Frontal cortex (tissue), 4 donors: ENCODE measurements around the gene ATAD3C. TPM values are rescaled to one million over a fixed set of nuclear protein-coding genes. Genes with fewer than 3 reads are reported as not detected.
"Not testable (repeated sequence)": the region's sequence is repeated elsewhere in the genome, so short reads cannot be mapped to it uniquely, and the experiment has no call there.

ENCODE experiments used
- DNase-seq, 2 donors: peaks; one replicate each; pipeline ENCODE4 v3.0.0; 2012; ENCODE audit warnings: low spot score in 2 of 2
- FAIRE-seq: peaks from 2 replicates; lab custom pipeline; 2012; peaks lifted over from hg19 to GRCh38; lab: Jason Lieb, UNC
- total RNA-seq: library from RNA; depleted of rRNA; stranded (reverse); fragments of >200 nt; gene quantifications from one replicate; pipeline ENCODE4 v1.2.3, GENCODE V29; 2014
- donor health status: control.
- donor health status: control.
- donor health status: control.

The ATAD3C gene
- total RNA-seq, 1 donor from 2014 or later, result not detected

DNA sequence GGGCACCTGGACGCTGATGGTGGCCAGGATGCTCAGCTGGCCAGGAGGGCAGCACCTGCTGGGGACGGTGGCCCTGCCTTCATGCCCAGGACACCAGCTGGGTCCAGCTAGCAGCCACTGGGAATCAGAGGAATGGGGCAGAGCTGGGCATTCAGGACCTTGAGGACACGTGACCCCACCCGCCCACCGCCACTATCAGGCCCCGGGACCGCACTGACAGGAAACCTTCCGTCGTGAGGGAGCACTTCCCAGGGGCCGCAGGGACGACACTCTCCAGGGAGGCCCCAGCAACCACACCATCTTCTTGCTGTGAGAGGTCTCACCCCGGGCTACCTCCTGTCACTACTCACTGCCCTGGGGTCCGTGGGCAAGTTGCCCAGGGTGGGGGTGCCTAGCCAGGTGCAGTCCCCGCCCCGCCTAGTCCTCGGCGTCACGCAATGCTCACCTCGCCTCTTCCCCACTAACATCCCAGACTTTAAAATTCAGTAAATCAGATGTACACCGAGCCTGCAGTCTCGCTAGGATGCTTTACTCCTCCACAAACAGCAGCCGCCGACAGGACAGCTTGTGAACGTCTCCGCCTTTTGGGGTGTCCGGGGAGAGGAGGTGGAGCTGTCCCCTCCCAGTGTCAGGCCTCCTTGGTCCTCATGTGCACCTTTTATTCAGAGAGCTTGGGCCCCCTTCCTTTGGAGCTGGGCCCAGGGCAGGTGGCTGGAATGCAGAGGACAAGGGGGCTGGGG, 9.1 kb upstream of the ATAD3C start:
- DNase-seq (peak in 1 of 2 donors; percentile 25), FAIRE-seq (no peak)

DNA sequence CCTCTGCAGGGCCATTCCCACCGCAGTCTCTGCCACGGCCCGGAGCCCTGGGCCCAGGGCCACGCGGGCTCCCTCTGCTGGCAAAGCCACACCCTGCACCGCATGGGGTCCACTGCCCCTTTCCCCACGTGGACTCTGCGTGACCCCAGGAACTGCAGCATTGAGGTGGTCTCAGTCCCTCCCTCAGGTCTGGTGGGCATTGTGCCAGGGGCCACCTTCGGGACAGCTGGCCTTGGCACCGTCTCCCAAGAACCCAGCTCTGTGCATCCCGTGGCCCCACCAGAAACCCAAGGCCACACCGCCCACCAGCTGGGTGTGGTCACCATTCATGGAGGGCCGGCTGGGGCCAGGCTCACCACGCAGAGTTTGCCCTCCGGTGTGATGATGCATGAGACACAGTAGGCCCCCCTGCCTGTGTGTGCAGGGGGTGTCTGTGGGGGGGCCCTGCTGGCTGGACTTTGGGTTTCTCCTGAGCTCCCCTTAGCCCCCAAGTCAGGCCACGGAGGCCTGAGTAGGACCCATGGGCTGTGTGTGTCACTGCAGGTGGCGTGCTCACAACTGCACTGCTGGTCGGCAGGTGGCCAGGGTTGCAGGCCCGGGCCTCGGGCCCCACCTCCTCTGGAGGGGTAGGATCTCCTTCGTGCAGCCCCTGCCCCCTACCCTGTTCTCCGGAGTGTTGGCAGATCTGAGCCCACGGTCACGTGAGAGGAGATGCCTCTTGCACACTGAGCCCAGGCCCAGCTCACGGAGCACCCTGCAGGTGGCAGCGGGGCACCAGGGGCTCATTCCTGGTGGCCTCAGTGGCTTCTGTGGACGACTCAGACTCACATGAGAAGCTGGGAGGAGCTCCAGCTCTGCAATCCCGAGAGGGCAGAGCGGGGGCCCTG, 8.2 kb upstream of the ATAD3C start:
- FAIRE-seq (no peak), DNase-seq (peak; percentile 82 to 86)

DNA sequence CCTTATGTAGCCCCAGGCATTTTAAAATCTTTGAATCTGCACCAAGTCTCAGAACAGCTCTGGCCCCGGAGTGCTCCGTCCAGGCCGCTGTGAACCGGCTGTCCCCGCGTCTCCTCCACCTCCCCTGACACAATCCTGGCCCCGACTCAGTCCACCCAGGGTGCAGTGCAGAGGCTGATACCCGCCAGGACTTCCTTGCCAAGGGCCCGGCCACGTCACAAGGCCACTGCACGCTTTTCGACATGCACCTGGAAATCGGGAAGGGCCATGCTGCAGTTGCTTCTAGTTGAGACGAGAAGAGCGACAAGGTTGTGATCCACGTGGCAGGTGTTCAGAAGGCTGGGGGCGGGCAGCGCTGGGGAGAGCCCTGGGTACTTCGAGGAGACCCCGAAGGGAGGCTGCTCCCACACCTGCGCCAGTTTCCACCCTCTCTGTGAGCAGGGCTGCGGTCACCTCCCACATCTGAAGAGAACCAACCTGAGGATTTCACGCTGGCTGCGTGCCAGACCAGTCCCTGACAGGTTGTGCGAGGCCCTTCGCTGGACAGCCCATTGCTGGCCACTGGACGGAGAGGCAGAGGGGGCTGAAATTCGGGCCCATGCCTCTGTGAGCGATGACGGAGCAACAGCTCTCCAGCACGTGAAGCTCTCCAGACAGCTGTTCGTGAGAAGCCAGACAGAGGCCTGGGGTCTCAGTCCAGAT, 7.3 kb upstream of the ATAD3C start:
- FAIRE-seq, result no peak
- peak; percentile 16 to 32 for DNase-seq

DNA sequence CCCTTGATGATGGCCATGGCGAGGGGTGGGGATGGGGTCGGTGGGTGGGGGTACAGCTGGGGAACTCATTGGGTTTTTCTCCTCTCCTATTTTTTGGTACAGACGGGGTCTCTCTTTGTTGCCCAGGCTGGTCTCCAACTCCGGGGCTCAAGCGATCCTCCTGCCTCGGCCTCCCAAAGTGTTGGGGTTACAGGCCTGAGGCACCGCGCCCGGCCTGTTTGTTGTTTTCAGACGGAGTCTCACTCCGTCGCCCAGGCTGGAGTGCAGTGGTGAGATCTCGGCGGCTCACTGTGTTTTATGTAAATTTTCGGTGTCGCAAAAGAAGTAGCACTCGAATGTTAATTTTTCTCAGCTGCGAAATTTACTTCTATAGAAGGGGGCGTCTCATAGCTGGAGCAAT, 2.9 kb upstream of the ATAD3C start:
- not testable (repeated sequence) for DNase-seq, FAIRE-seq

DNA sequence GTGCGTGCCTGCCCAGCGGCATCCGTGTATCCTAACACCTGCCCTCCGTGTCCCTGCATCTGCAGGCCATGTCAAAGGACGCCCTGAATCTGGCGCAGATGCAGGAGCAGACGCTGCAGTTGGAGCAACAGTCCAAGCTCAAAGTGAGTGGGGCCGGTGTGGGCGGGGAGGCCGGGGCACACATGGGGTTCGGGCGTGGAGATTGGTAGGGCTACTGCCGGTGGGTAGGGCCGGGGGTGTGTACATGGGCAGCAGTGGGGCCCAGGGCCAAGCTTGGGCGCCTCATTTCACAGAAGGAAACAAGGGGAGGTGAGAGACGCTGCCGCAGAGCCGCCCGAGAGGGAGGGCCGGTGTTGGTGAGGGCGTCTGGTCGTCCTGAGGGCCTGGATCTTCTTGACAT, 1.1 kb downstream of the ATAD3C start:
- DNase-seq, FAIRE-seq: not testable (repeated sequence)

DNA sequence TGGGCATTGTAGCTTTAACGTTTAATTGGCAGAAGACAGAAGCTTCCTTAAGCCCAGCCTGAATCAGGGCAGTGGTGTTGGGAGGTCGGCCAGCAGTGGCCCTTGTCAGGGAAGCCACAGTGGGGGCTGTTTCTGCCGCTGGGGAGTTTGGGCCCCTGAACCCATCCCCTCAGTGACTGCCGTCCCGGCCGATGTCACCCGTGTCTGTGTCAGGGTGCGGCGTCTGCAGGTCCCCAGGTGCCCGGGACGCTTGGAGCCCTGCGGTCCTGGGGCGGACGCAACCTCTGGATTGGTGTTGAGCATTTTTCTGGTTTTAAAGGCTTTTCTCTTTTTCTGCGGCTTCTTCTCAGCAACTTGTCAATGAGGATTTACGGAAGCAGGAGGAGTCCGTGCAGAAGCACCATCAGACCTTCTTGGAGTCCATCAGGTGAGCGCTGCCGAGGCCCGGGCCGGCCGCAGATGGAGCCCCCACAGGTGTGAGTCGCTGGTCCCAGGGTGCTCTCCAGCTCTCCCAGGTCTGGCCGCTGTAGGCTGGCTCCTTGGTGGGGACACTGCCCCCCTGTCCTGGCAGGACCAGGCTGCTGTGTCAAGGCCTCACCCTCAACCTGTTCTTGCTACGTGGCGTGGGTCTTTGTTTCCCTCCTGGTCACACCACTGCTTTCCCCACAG, 2.3 kb downstream of the ATAD3C start:
- peak in 1 of 2 donors; percentile 21 for DNase-seq
- no peak for FAIRE-seq

DNA sequence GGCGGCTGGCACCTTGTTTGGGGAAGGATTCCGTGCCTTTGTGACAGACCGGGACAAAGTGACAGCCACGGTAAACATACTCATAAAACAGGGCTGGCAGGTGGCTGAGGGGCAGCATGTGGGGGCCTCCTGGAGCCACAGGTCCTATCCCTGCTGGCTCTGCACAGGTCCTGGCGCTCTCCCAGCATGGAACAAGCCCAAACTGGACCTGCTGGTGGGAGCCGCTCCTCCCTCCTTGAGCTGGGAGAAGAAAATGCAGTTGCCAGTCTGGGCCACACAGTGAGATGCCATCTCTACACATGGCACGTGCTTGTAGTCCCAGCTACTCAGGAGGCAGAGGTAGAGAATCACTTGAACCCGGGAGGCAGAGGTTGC, 2.9 kb downstream of the ATAD3C start:
- not testable (repeated sequence) for FAIRE-seq, DNase-seq

DNA sequence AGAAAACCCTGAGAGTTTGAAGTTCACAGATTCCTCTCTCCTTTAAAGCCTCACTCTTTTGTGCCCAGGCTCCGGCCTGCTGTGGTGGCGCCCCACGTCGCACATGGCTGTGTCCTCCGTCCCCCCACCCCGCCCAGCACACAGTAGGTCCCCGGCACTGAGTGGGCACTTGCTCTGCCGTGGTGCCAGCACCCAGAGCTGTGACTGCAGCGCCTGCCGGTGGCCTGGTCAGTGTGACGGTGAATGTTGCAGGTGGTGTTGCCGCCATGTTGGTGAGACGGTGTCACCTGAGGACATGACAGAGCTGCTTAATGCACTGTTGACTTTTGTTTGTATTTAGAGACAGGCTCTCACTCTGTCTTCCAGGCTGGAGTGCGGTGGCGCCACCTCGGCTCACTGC, 3.4 kb downstream of the ATAD3C start:
- FAIRE-seq, result no peak

DNA sequence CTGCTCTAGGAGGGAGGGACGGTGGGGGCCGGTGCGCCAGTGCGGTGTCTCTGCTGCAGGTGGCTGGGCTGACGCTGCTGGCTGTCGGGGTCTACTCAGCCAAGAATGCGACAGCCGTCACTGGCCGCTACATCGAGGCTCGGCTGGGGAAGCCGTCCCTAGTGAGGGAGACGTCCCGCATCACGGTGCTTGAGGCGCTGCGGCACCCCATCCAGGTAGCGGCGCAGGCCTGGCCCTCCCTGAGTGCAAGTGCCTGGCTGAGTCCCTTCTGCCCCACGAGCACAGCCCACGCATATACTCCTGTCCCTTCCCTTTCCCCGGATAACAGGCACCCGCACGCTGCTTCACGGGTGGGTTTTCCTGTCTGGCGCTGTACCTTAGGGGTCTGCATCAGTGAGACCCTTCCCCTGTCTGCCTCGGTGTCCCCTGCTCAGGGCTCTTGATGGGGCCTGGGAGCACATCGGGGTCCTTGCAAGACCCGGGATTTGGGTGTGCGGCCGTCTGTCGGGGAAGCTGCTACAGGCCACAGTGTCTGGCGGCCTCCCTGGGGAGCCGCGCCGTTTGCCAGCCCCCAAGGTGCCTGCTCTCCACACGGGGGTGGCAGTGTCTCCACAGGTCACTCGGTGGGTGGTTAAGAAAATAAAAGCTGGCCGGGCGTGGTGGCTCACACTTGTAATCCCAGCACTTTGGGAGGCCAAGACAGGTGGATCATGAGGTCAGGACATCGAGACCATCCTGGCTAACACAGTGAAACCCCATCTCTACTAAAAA, 5.0 kb downstream of the ATAD3C start:
- not testable (repeated sequence) for FAIRE-seq

More for the DNA sequence above, 3.4 kb downstream of the ATAD3C start:
- DNase-seq, result no peak

DNA sequence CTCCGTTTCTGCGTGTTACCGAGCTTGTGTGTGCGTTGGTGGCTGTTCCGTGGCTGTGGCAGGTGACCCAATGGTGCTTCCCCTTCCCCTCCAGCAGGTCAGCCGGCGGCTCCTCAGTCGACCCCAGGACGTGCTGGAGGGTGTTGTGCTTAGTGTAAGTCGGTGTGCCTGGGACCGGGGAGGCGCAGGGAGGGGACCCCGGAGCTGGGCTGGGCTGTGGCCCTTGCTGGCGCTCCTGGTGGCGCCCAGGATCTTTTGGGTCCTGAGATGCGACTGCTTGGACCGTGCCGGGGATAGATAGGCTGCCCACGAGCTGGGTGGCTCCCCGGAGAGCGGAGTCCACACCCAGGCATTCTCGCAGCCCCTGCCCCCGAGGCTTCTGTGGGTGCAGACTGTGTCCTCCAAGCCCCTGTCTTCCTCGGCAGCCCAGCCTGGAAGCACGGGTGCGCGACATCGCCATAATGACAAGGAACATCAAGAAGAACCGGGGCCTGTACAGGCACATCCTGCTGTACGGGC, 5.9 kb downstream of the ATAD3C start:
- DNase-seq (no peak), FAIRE-seq (no peak)

More for the DNA sequence above, 5.0 kb downstream of the ATAD3C start:
- not testable (repeated sequence) for DNase-seq

DNA sequence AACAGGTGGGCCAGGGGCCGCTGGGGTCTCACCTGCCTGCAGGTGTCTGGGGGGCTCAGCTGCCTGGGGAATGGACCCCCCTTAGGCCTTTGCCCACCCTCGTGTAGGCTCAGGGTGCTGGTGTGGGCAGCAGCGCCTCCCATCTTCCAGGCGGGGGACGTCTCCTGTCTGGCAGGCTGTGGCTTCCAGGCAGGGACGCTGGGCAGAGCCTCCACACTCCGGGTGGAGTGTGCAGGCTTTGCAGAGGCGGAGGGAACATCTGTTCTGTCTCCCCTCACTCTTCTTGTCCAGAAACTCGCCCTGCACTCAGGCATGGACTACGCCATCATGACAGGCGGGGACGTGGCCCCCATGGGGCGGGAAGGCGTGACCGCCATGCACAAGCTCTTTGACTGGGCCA, 6.4 kb downstream of the ATAD3C start:
- not testable (repeated sequence) for DNase-seq, FAIRE-seq

DNA sequence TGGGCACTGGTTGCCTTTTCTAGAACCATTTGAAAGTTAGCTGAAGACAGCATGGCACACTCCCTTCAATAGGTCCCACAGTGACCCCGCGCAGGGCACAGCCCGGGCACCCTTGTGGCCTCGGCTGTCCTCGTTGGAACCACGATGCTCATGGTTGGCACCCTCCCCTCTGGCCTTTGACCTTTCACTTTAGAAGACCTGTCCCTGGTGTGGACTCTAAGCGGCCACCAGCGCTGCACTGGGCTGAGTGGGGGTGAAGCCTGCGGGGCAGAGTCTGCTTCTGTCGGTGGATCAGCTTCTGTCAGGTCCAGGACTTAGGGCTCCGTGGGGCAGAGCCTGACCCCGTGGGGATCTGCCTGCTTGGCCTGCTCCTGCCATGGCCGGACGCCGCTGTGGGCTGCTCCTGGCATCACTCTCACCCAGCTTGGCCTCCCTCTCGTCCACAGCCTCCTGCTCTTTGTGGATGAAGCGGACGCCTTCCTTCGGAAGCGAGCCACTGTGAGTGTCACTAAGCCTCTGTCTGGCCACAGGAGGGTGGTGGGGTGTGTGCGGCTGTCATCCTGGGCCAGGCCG, 7.3 kb downstream of the ATAD3C start:
- DNase-seq, FAIRE-seq: not testable (repeated sequence)

DNA sequence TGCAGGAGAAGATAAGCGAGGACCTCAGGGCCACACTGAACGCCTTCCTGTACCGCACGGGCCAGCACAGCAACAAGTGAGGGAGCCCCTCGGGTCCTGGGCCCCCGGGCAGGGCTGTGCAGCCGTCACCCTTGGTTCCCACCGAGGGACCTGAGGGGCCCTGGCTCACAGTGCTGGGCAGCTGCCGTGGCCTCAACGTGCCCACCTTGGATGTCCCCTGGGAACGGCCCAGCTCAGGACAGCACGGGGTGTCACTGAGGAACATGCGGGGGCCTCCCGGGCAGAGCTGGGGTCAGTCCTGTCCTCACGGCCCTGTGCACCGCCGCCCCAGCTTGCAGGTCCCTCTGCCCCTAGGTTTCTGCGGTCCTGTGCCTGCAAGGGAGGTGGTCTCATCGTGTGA, 9.7 kb downstream of the ATAD3C start:
- not testable (repeated sequence) for DNase-seq, FAIRE-seq

DNA sequence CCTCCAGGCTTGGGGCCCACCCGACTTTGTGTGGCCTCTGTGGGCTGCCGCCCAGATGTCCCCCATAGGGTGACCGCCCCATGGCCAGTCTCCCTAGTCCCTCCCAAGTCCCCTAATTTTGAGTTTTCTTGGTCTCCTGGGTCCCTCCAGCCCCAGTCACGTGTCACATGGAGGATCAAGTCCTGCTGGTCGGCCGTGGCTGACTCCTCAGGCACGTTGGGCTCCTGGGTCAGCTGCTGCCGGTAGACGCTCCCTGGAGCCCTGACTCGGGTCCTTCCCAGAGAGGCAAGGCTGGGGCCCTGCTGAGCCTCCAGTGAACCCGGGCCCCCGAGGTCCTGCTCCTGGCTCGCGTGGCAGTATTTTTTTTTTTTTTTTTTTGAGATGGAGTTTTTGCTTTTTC, 10.2 kb downstream of the ATAD3C start:
- DNase-seq, FAIRE-seq: not testable (repeated sequence)

DNA sequence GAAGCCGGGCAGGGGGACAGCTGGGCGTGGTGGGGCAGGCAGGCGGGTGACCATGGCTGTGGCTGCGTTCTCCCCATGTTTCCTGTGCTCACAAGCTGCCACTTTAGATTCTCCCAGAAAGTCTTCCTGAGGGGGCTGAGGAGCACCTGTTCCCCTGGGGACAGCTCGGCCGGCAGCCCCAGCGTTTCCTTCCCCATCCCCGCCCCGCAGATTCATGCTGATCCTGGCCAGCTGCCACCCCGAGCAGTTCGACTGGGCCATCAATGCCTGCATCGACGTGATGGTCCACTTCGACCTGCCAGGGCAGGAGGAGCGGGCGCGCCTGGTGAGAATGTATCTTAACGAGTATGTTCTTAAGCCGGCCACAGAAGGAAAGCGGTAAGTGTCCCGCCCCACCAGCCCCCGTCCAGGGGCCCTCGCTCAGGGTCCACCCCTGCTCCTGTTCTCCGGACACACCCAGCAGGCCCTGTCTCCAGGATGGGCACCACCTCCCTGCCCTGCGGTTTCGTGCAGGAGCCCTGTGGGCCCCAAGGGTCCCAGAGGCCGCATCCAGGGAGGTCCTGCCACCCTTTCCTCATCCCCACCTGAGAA, 11.1 kb downstream of the ATAD3C start:
- DNase-seq, result peak in 1 of 2 donors; percentile 13

DNA sequence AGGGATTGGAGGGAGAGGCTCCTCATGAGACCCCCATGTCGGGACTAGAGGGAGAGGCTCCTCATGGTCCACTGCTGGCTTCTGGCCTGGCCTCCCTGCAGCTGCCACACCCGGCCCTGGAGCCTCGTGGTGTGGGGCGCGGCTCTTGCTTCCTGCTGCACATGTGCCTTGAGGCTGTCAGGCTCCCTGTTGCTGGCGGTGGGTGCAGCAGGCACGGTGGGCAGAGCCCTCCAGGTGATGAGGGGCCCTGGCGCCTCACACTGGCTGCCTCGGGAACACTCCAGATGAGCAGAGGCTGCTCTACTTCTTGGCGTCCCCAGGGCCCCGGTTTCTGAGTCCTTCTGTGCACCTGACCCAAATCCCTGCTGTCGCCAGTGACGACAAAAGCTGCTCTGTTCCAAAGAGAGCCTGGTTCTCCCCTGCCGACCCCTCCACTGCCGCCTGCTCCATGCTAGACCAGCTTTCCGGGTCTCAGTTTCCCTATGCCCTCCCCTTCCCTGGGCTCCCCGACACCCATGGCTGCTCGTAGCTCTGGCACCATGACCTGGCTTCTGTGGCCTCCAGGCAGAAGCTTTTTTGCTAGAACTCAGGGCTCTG, 12.3 kb downstream of the ATAD3C start:
- DNase-seq (peak in 1 of 2 donors; percentile 13), FAIRE-seq (no peak)

More for the DNA sequence above, 11.1 kb downstream of the ATAD3C start:
- FAIRE-seq, result no peak

DNA sequence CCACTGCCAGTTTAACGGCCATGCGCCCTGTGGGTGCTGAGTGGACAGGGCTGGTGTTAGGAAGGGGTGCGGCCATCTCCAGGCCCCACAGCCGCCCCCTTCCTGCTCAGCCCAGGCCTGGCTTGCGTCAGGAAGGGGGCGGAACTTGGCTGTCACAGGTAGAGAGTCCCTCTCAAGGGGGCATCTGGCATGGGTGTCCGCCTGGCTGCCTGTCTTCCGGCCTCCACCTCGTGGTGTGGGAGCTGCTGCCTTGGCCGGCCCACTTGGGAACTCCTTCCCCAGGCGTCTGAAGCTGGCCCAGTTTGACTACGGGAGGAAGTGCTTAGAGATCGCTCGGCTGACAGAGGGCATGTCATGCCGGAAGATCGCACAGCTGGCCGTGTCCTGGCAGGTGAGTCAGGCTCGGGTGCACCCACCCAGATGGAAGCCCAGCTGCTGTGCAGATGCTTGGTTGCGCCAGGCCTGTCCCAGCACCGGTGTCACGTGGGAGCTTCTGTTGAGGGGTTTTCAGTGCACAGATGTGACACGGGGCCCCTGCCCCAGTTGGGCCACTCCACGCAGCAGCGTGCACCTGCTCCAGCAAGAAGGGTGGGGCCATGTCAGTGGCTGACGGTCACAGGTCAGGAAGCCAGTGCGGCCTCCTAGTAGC, 13.0 kb downstream of the ATAD3C start:
- FAIRE-seq, result no peak
- no peak for DNase-seq
